NCI-H2107 treated with DMSO at 0.1 percent for 48 hours (cell line): ENCODE data around the gene VSIR.

Experiments
- DNase-seq: peaks from one replicate; lab custom pipeline; 2025; ENCODE audit not compliant: unreplicated experiment; lab: John Stamatoyannopoulos, UW

The VSIR gene

GRCh38 chr10:71749396-71749795, 23.9 kb downstream of the VSIR start:
- no peak for DNase-seq

GRCh38 chr10:71748671-71749191, 24.6 kb downstream of the VSIR start:
- no peak for DNase-seq

- DNase-seq, result no peak
These were observed 25.5 kb downstream of the VSIR start for GRCh38 chr10:71747551-71748523.

- DNase-seq, result no peak
These were observed 26.2 kb downstream of the VSIR start for GRCh38 chr10:71747039-71747531.

- DNase-seq, result no peak
These were observed 26.8 kb downstream of the VSIR start for GRCh38 chr10:71746344-71747037.

GRCh38 chr10:71745664-71746250, 27.6 kb downstream of the VSIR start:
- DNase-seq, result no peak

- DNase-seq, result no peak
These were observed 28.2 kb downstream of the VSIR start for GRCh38 chr10:71744897-71745663.

- DNase-seq, result no peak
These were observed 29.5 kb downstream of the VSIR start for GRCh38 chr10:71743866-71744265.

GRCh38 chr10:71743089-71743838, 30.1 kb downstream of the VSIR start:
- no peak for DNase-seq

- DNase-seq, result no peak
These were observed 30.8 kb downstream of the VSIR start for GRCh38 chr10:71742301-71743088.

- no peak for DNase-seq
These were observed 31.6 kb downstream of the VSIR start for GRCh38 chr10:71741671-71742070.

GRCh38 chr10:71741029-71741428, 32.3 kb downstream of the VSIR start:
- no peak for DNase-seq

- DNase-seq, result no peak
These were observed 33.2 kb downstream of the VSIR start for GRCh38 chr10:71740069-71740653.

- no peak for DNase-seq
These were observed 33.9 kb downstream of the VSIR start for GRCh38 chr10:71739358-71739900.

- DNase-seq, result no peak
These were observed 35.5 kb downstream of the VSIR start for GRCh38 chr10:71737834-71738197.

- no peak for DNase-seq
These were observed 36.1 kb downstream of the VSIR start for GRCh38 chr10:71737001-71737833.

GRCh38 chr10:71736570-71736952, 36.8 kb downstream of the VSIR start:
- peak; percentile 1 for DNase-seq
